Measurements from ENCODE around the gene KIF6.

DNA sequence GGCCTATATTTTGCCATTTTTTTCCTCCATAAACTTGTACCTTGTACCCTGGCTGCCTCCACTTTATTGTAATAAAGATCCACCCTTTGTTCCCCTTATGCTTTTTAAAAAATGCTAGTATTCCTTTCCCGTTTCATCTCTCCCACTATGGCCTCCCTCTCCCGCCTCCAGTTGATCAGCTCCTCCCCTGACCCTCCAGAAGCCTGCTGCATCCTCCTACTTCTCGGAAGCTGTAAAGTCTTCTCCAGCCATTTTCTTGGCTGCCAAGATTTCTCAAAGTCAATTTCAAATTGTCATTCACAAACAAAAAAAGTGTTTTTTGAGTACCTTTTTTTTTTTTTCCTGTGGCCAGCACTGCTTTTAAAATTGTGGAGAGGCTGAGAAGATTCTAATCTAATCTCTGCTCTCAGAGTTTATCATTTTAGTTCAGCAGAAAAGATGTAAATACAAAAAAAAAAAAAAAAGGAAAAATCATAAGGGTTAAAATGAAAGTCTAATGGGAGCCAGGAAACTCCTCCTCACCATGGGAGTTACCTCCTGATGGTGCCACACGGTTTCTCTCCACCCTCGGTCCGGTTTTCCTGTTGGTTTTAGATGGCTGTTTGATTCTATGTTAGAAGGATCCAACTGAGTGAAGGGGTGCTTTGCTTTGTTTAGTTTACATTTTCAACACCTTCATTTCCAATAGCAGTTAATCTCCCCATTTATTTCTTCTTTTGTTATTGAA is 299.7 kb downstream of the KIF6 start:
- TF ChIP-seq, protein P1, sequence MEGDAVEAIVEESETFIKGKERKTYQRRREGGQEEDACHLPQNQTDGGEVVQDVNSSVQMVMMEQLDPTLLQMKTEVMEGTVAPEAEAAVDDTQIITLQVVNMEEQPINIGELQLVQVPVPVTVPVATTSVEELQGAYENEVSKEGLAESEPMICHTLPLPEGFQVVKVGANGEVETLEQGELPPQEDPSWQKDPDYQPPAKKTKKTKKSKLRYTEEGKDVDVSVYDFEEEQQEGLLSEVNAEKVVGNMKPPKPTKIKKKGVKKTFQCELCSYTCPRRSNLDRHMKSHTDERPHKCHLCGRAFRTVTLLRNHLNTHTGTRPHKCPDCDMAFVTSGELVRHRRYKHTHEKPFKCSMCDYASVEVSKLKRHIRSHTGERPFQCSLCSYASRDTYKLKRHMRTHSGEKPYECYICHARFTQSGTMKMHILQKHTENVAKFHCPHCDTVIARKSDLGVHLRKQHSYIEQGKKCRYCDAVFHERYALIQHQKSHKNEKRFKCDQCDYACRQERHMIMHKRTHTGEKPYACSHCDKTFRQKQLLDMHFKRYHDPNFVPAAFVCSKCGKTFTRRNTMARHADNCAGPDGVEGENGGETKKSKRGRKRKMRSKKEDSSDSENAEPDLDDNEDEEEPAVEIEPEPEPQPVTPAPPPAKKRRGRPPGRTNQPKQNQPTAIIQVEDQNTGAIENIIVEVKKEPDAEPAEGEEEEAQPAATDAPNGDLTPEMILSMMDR (IDR thresholded peaks at IDR 0.05) = no peak
- TF ChIP-seq POLR2A (IDR thresholded peaks at IDR 0.05) (no peak), POLR2AphosphoS5 (IDR thresholded peaks at IDR 0.05; ENCODE audit: insufficient read depth in 1 of 2, low read depth in 1 of 2) (no peak)
